HepG2 (cell line): Measurements from ENCODE around the gene ZBTB44. TPM values are rescaled to one million over a fixed set of nuclear protein-coding genes. Genes with fewer than 3 reads are reported as not detected.

ENCODE experiments used
- ATAC-seq: fragments of 200-7000 bp; cut with Tn5 transposase; 3 replicates; pipeline ENCODE4 v1.9.1; 2020; ENCODE audit warnings: mild to moderate bottlenecking, moderate library complexity
- BruUV-seq: library from RNA; stranded (reverse); fragments of 400-500 nt; replicated peaks from 2 replicates; lab custom pipeline; 2021; lab: Mats Ljungman, UMichigan
- CTCF ChIA-PET: fragments of 300-600 bp; formaldehyde crosslinking; extraction: SDS; loops from one replicate; lab custom pipeline; 2021; ENCODE audit warnings: low total read pairs, inconsistent platforms, low intra/inter-chr PET ratio; lab: Yijun Ruan, JAX
- POLR2A ChIA-PET: fragments of 350-600 bp; sonication (Branson Sonifier 250); formaldehyde crosslinking; loops from one replicate; lab custom pipeline; 2020; ENCODE audit warnings: antibody characterized with exemption, inconsistent platforms; lab: Yijun Ruan, JAX
- DNase-seq: peaks from one replicate; pipeline ENCODE4 v3.0.0-alpha.2; 2015; ENCODE audit warnings: low spot score
- FAIRE-seq: peaks from 3 replicates; lab custom pipeline; 2011; peaks lifted over from hg19 to GRCh38; lab: Jason Lieb, UNC
- H2AFZ ChIP-seq: one replicate; pipeline ENCODE4 v1.6.1; 2011; ENCODE audit warnings: low read length, inconsistent platforms
- H3K27ac ChIP-seq: fragments of 300-600 bp; 3 replicates; pipeline ENCODE4 v1.8.0; 2011; ENCODE audit warnings: mixed run types, mild to moderate bottlenecking, mixed read lengths, low read length, inconsistent platforms; ENCODE audit not compliant: insufficient read depth; ENCODE audit errors: extremely low read length
- H3K27me3 ChIP-seq, 2 experiments: fragments of 200-600 bp in 1 of 2; 2 replicates in 1 of 2; 3 replicates in 1 of 2; pipeline versions ENCODE4 v1.6.0 to v1.8.0; 2011; ENCODE audit warnings: low read length in 2 of 2, mild to moderate bottlenecking in 2 of 2, moderate library complexity in 2 of 2, inconsistent platforms in 1 of 2; ENCODE audit not compliant: insufficient read depth in 2 of 2, control insufficient read depth in 1 of 2
- H3K36me3 ChIP-seq, 2 experiments: fragments of 200-600 bp in 1 of 2; replicated peaks in 1 of 2; 2 replicates in 1 of 2; 3 replicates in 1 of 2; pipeline versions ENCODE4 v1.5.1 to v1.8.0; 2011; ENCODE audit warnings: low read length in 2 of 2, inconsistent platforms in 1 of 2; ENCODE audit not compliant: insufficient read depth in 2 of 2, control insufficient read depth in 1 of 2
- H3K4me1 ChIP-seq: 2 replicates; pipeline ENCODE4 v1.5.1; 2012; ENCODE audit warnings: low read length, inconsistent platforms; ENCODE audit not compliant: insufficient read depth
- H3K4me2 ChIP-seq: 2 replicates; pipeline ENCODE4 v1.6.0; 2011; ENCODE audit warnings: low read depth, low read length, inconsistent platforms
- H3K4me3 ChIP-seq, 3 experiments: fragments of 200-600 bp in 1 of 3; sonication (generic), shearing (Covaris generic) in 1 of 3; replicated peaks in 1 of 3; 2 replicates each; pipeline ENCODE4 v1.5.1; 2011 to 2016; ENCODE audit warnings: low read length in 3 of 3, inconsistent platforms in 2 of 3, low read depth in 2 of 3, mild to moderate bottlenecking in 2 of 3, control low read depth in 1 of 3, mixed read lengths in 1 of 3; ENCODE audit not compliant: insufficient read depth in 1 of 3
- H3K79me2 ChIP-seq: one replicate; pipeline ENCODE4 v1.6.1; 2011; ENCODE audit warnings: low read length, inconsistent platforms; ENCODE audit not compliant: insufficient read depth
- H3K9ac ChIP-seq: 2 replicates; pipeline ENCODE4 v1.6.0; 2011; ENCODE audit warnings: mild to moderate bottlenecking, low read depth, low read length, inconsistent platforms; ENCODE audit not compliant: insufficient read depth
- H3K9me3 ChIP-seq: 2 replicates; pipeline ENCODE4 v1.5.1; 2012; ENCODE audit warnings: mild to moderate bottlenecking, low read length
- H4K20me1 ChIP-seq: 2 replicates; pipeline ENCODE4 v1.6.0; 2011; ENCODE audit warnings: inconsistent platforms, mild to moderate bottlenecking, low read length, moderate library complexity; ENCODE audit not compliant: insufficient read depth
- KLF11 ChIP-seq: IDR thresholded peaks from 2 replicates; pipeline ENCODE4 v1.6.1; 2016; ENCODE audit warnings: missing compliant biosample characterization
- WGBS: methylation state at CpG from one replicate; pipeline ENCODE4 v1.1.6; 2017; ENCODE audit warnings: low lambda C conversion rate; 5-methylcytosine and 5-hydroxymethylcytosine counted together
- in situ Hi-C: cut with HindIII; loops from 2 replicates; pipeline ENCODE4 v1.10.0; 2017; ENCODE audit warnings: low pct_unique_long_range_greater_than_20kb; ENCODE audit not compliant: extremely low pct_ligation_motif_present
- intact Hi-C: fragments of 100-400 bp; cut with micrococcal nuclease; formaldehyde crosslinking; loops from one replicate; pipeline ENCODE4 v1.10.0; 2022; ENCODE audit not compliant: unreplicated experiment
- polyA plus RNA-seq, 8 experiments: library from polyadenylated mRNA; depleted of rRNA in 3 of 8; stranded (reverse) in 7 of 8; unstranded in 1 of 8; fragments of >200 nt; fragmentation: Illumina TruSeq in 4 of 8; extraction: Trizol in 4 of 8; gene quantifications; 2 replicates each; pipeline versions ENCODE4 v1.2.1 to v1.2.3, GENCODE V29; 2011 to 2016; ENCODE audit warnings: low read depth in 4 of 8, missing spikeins in 1 of 8, mixed read lengths in 1 of 8; ENCODE audit not compliant: insufficient read depth in 1 of 8
- total RNA-seq, 5 experiments: library from RNA; depleted of rRNA; stranded (reverse); fragments of >200 nt; fragmentation: Illumina TruSeq; extraction: Trizol; gene quantifications; 2 replicates each; pipeline ENCODE4 v1.2.3, GENCODE V29; 2016; ENCODE audit warnings: low read depth in 1 of 5
- TF ChIP-seq, protein P1 (sequence below): sonication (generic); formaldehyde crosslinking; IDR thresholded peaks from 2 replicates; pipeline ENCODE4 v1.8.1; 2023; ENCODE audit warnings: mild to moderate bottlenecking, inconsistent platforms, moderate library complexity, missing genetic modification reagents, borderline replicate concordance

The ZBTB44 gene
- total and polyA plus RNA-seq, 2 of the 13 experiments (the other 11 are each of a cell fraction or from before 2014, with no cell fraction given) = 22.8 to 23.6 TPM

DNA sequence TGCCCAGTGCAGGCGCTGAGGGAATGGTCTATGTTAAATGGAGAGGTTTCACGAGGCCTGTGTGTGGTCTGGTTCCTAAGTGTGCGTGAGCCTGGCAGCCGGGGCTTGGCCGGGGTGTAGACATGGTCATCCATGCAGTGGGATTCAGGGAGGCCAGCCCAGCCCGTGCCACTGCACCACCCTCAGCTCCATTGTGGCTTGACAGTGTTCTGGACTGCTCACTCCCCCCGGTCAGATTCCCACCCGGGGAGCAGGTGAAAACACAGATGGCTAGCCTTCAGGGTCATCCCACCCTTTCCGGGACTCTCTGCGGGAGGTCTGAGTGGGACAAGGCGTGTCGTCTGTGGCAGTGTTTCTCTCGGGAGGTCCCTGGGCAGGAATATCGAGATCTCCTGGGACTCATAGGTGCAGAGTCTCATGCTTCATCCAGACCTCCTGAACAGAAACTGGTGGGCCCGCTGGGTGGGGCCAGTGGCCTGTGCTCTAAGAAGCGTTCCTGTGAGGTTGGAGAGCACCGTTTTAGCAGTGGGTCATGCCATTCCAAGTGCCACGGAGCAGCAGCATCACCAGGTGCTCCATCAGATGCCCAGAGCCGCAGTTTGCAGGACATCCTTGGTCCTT, 102.8 kb downstream of the ZBTB44 start:
- CTCF ChIA-PET = no interaction called here
- TF ChIP-seq, protein P1, sequence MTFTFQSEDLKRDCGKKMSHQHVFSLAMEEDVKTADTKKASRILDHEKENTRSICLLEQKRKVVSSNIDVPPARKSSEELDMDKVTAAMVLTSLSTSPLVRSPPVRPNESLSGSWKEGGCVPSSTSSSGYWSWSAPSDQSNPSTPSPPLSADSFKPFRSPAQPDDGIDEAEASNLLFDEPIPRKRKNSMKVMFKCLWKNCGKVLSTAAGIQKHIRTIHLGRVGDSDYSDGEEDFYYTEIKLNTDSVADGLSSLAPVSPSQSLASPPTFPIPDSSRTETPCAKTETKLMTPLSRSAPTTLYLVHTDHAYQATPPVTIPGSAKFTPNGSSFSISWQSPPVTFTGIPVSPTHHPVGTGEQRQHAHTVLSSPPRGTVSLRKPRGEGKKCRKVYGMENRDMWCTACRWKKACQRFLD (CRISPR knock-in tag) = no peak
- TF ChIP-seq, all 625 proteins: peak for 0
- no TSS peak for BruUV-seq
- no peaks in the 10 kb centered on the region for H4K20me1 ChIP-seq
- no peaks in the 10 kb centered on the region for H3K79me2 ChIP-seq
- H2AFZ ChIP-seq = no peak overlapping the region
- no peak overlapping the region; the same call in 1 of the 2 replicates for H3K4me2 ChIP-seq
- H3K4me3 ChIP-seq = no peak overlapping the region
- no peak for ATAC-seq
- H3K36me3 ChIP-seq = no peaks in the 10 kb centered on the region
- no peak for FAIRE-seq
- H3K9me3 ChIP-seq = no peaks in the 10 kb centered on the region
- in situ Hi-C loops = loop anchor here (5.0 to 25.0 kb wide), 4 partner anchors 153 to 675 kb away; no protein-coding TSS in a partner anchor
- H3K4me1 ChIP-seq = peaks cover 17% of the 10 kb centered on the region
- intact Hi-C loops = loop anchor here (2.0 to 5.0 kb wide), 2 partner anchors 180 to 683 kb away; no protein-coding TSS in a partner anchor
- no peak overlapping the region for H3K9ac ChIP-seq
- POLR2A ChIA-PET = interaction anchor here (1.6 kb wide), 1 partner anchor 30 kb away, joined by 8 read pairs; no protein-coding TSS in a partner anchor
- no peak overlapping the region for H3K27ac ChIP-seq
- 69% methylated on average over 4 of the region's 19 CpGs for WGBS
- no peak for DNase-seq
- peaks cover 0 to 20% of the 10 kb centered on the region in 2 experiments; a peak in 4 of 5 replicates for H3K27me3 ChIP-seq

DNA sequence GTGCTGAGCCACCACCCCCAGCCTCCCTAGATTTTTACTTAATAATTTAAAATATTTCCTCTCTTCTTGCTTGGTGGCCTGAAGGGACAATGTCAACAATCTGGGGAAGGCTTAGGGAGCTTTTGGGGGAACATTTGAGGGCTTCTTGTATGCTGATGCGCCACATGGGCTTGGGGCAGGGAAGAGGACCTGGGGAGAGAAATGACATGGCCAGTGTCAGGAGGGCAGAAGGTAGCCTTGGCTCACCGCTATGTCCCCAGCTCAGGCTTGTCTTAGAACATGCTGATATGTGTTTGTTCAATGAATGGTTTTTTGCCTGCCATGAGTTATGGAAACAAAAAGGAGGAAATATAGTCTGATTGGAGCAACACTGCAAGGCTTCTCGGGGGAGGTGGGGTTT, 103.6 kb downstream of the ZBTB44 start:
- Histone ChIP-seq H3K79me2 (no peaks in the 10 kb centered on the region), H3K9ac (no peak overlapping the region), H3K9me3 (no peaks in the 10 kb centered on the region), H2AFZ (no peak overlapping the region), H3K4me1 (peaks cover 10% of the 10 kb centered on the region), H3K4me3 (no peak overlapping the region), H3K27me3 (peaks cover 0 to 13% of the 10 kb centered on the region in 2 experiments; a peak in 4 of 5 replicates), H3K4me2 (no peak overlapping the region), H3K36me3 (no peaks in the 10 kb centered on the region), H3K27ac (no peak overlapping the region), H4K20me1 (no peaks in the 10 kb centered on the region)
- in situ Hi-C loops = loop anchor here (5.0 to 25.0 kb wide), 4 partner anchors 154 to 676 kb away; no protein-coding TSS in a partner anchor
- DNase-seq = no peak
- POLR2A ChIA-PET = no interaction called here
- no peak for ATAC-seq
- intact Hi-C loops = loop anchor here (5.0 kb wide), 1 partner anchor 181 kb away; no protein-coding TSS in a partner anchor
- CTCF ChIA-PET = no interaction called here
- no peak for FAIRE-seq
- WGBS = 73% methylated on average over 3 of the region's 3 CpGs
- TF ChIP-seq KLF11 (CRISPR knock-in tag) = no peak
- TF ChIP-seq, all 625 proteins: peak for 0
- BruUV-seq = no TSS peak
